NT2/D1 (cell line): ENCODE data around the gene BCAS4.

Source experiments
- SUZ12 ChIP-seq: IDR thresholded peaks from 2 replicates; pipeline ENCODE4 v1.6.1; 2011; ENCODE audit not compliant: insufficient read length, insufficient read depth; ENCODE audit errors: extremely low read depth
- YY1 ChIP-seq: IDR thresholded peaks from 2 replicates; pipeline ENCODE4 v1.6.1; 2011; ENCODE audit not compliant: insufficient read length, insufficient read depth
- ZNF274 ChIP-seq: IDR thresholded peaks from 2 replicates; pipeline ENCODE4 v1.6.1; 2011; ENCODE audit warnings: mild to moderate bottlenecking, low read depth, low read length

DNA sequence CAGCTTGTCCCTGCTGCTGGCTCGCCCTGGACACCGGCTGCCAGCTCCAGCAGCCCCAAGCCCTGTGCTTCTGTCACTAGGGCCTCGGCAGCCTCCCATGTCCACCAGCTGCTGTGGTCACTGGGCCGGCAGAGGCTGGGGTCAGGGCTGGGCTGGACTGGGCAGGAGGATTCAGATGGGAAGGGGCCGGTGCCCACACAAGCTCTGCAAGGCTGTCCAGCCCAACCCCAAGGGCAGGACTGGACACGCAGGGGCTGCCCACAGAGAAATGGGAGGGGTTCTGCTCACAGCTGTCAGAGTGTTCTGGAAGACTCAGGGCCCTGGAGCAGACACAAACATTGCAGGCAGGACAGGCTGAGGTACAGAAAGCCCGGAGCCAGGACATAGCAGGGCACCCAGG lies 70.7 kb downstream of the BCAS4 start:
- no peak for TF ChIP-seq SUZ12
- no peak for TF ChIP-seq ZNF274
- no peak for TF ChIP-seq YY1
